ENCODE measurements around the gene PAQR9. TPM values are rescaled to one million over a fixed set of nuclear protein-coding genes. Genes with fewer than 3 reads are reported as not detected.
A peak's percentile ranks its signal among the peaks of the same experiment; 100 is the strongest.

Gene PAQR9
- 0.09 TPM for total RNA-seq
- polyA plus RNA-seq (ENCODE audit: insufficient read depth, low read depth, low replicate concordance): not detected
- long read RNA-seq, donor 1: 0 reads
- long read RNA-seq, donor 2, partial matches to known transcripts: 0 of 2 reads
- long read RNA-seq, donor 2, other reads (novel, unspliced or antisense): 0 of 2 reads
- long read RNA-seq, donor 3: 0 reads
- long read RNA-seq, donor 4: 0 reads
- long read RNA-seq, donor 5, partial matches to known transcripts: 0 of 1 reads
- long read RNA-seq, donor 5, other reads (novel, unspliced or antisense): 0 of 1 reads
- long read RNA-seq, donor 6: 0 reads
- long read RNA-seq, donor 7: 0 reads
- long read RNA-seq, donor 8, partial matches to known transcripts: 24 of 25 reads
- long read RNA-seq, donor 8, other reads (novel, unspliced or antisense): 0 of 25 reads
- long read RNA-seq, donor 9: 0 reads
- long read RNA-seq, donor 10: 0 reads

GRCh38 chr3:142963516-142964448 is at the start of gene PAQR9:
Gene PAQR9, minus strand, starts transcription at chr3:142963674. Its CDS starts 338 bp downstream, at chr3:142963336.
- Histone ChIP-seq H3K9ac (ENCODE audit: low read length in 3 of 3) (peak within 1 kb of the TSS in 1 of 3 donors; percentile 76), H3K36me3 (ENCODE audit: control insufficient read depth in 2 of 3, insufficient read depth in 3 of 3, low read length in 3 of 3) (no peaks in the 10 kb centered on the region), H3K4me3 (ENCODE audit: low read length in 3 of 3) (peak within 1 kb of the TSS in 2 of 3 donors; percentile 46 to 76), H3K9me3 (ENCODE audit: control insufficient read depth in 2 of 3, insufficient read depth in 1 of 3, low read length in 3 of 3) (no peaks in the 10 kb centered on the region), H3K27ac (ENCODE audit: low read depth in 2 of 2, low read length in 2 of 2) (no peak within 1 kb of the TSS), H3K4me1 (ENCODE audit: control insufficient read depth in 2 of 3, insufficient read depth in 2 of 3, low read depth in 1 of 3, low read length in 3 of 3) (peaks cover 0 to 5% (median 0%) of the 10 kb centered on the region in 3 donors), H3K27me3 (ENCODE audit: control insufficient read depth, insufficient read depth, low read length) (peaks cover 6% of the 10 kb centered on the region)
- no peak for FAIRE-seq
- no peak for TF ChIP-seq CTCF (IDR thresholded peaks at IDR 0.05; ENCODE audit: borderline replicate concordance, extremely low read depth, insufficient read depth)
- intact Hi-C loops (cut with DNase I): no loop called here
- DNase-seq: peak in 4 of 5 donors; percentile 79 to 85 (median 84)

- FAIRE-seq (no peak), DNase-seq (no peak)
- Histone ChIP-seq H3K9me3 (ENCODE audit: control insufficient read depth in 2 of 3, insufficient read depth in 1 of 3, low read length in 3 of 3) (no peaks in the 10 kb centered on the region), H3K27me3 (ENCODE audit: control insufficient read depth, insufficient read depth, low read length) (no peaks in the 10 kb centered on the region), H3K27ac (ENCODE audit: low read depth in 2 of 2, low read length in 2 of 2) (no peak overlapping the region), H3K36me3 (ENCODE audit: control insufficient read depth in 2 of 3, insufficient read depth in 3 of 3, low read length in 3 of 3) (peaks cover 0 to 6% (median 2%) of the 10 kb centered on the region in 3 donors), H3K4me1 (ENCODE audit: control insufficient read depth in 2 of 3, insufficient read depth in 2 of 3, low read depth in 1 of 3, low read length in 3 of 3) (no peaks in the 10 kb centered on the region), H3K9ac (ENCODE audit: low read length in 3 of 3) (no peak overlapping the region), H3K4me3 (ENCODE audit: low read length in 3 of 3) (no peak overlapping the region)
- no peak for TF ChIP-seq CTCF (IDR thresholded peaks at IDR 0.05; ENCODE audit: borderline replicate concordance, extremely low read depth, insufficient read depth)
- intact Hi-C loops (cut with DNase I): no loop called here
Observed at GRCh38 chr3:143011705-143012104, 48.2 kb upstream of the PAQR9 start.

GRCh38 chr3:143010024-143010423 is 46.5 kb upstream of the PAQR9 start:
- no peak for DNase-seq
- TF ChIP-seq CTCF (IDR thresholded peaks at IDR 0.05; ENCODE audit: borderline replicate concordance, extremely low read depth, insufficient read depth): no peak
- Histone ChIP-seq H3K4me3 (ENCODE audit: low read length in 3 of 3) (no peak overlapping the region), H3K4me1 (ENCODE audit: control insufficient read depth in 2 of 3, insufficient read depth in 2 of 3, low read depth in 1 of 3, low read length in 3 of 3) (no peaks in the 10 kb centered on the region), H3K9me3 (ENCODE audit: control insufficient read depth in 2 of 3, insufficient read depth in 1 of 3, low read length in 3 of 3) (no peaks in the 10 kb centered on the region), H3K27me3 (ENCODE audit: control insufficient read depth, insufficient read depth, low read length) (no peaks in the 10 kb centered on the region), H3K9ac (ENCODE audit: low read length in 3 of 3) (no peak overlapping the region), H3K36me3 (ENCODE audit: control insufficient read depth in 2 of 3, insufficient read depth in 3 of 3, low read length in 3 of 3) (peaks cover 0 to 6% (median 2%) of the 10 kb centered on the region in 3 donors), H3K27ac (ENCODE audit: low read depth in 2 of 2, low read length in 2 of 2) (no peak overlapping the region)
- FAIRE-seq: no peak
- intact Hi-C loops (cut with DNase I): no loop called here

Data from kidney (tissue), 22 donors.